Tibial artery (tissue), 4 donors: Measurements from ENCODE around the gene VAV3.

Experiments used
- DNase-seq, 2 donors: peaks; one replicate each; pipeline ENCODE4 v3.0.0-alpha.2; 2019
- H3K27ac ChIP-seq, 2 donors: fragments of 200-600 bp; sonication (generic) in 1 of 2; 1 replicate in 1 of 2; 2 replicates in 1 of 2; pipeline ENCODE4 v1.5.1; 2018 to 2019; ENCODE audit warnings: mild to moderate bottlenecking in 1 of 2
- H3K27me3 ChIP-seq, 2 donors: fragments of 200-600 bp; sonication (generic) in 1 of 2; one replicate each; pipeline versions ENCODE4 v1.5.1 to v1.6.0; 2016 to 2019
- H3K36me3 ChIP-seq, 3 donors: fragments of 200-600 bp; sonication (generic) in 2 of 3; one replicate each; pipeline ENCODE4 v1.5.1; 2016 to 2019; ENCODE audit warnings: mild to moderate bottlenecking in 2 of 3
- H3K4me1 ChIP-seq, 4 donors: fragments of 200-600 bp; sonication (generic) in 2 of 4; 1 replicate in 3 of 4; 2 replicates in 1 of 4; pipeline ENCODE4 v1.5.1; 2016 to 2019
- H3K4me3 ChIP-seq, 2 donors: fragments of 200-600 bp; sonication (generic) in 1 of 2; 1 replicate in 1 of 2; 2 replicates in 1 of 2; pipeline ENCODE4 v1.5.1; 2018 to 2019; ENCODE audit warnings: mild to moderate bottlenecking in 2 of 2
- H3K9me3 ChIP-seq, 3 donors: fragments of 200-600 bp; sonication (generic) in 1 of 3; one replicate each; pipeline ENCODE4 v1.5.1; 2016 to 2019
- intact Hi-C: fragments of 100-400 bp; cut with DNase I; formaldehyde crosslinking; loops from one replicate; pipeline ENCODE4 v1.15.0; 2023; ENCODE audit warnings: low total_unique reads
- TF ChIP-seq, protein P1 (sequence below), 2 experiments: fragments of 200-600 bp in 1 of 2; fragments of 450-650 bp in 1 of 2; IDR thresholded peaks; one replicate each; pipeline ENCODE4 v1.5.1; 2017 to 2019; ENCODE audit warnings: antibody characterized with exemption in 2 of 2, mild to moderate bottlenecking in 1 of 2, moderate library complexity in 1 of 2

The VAV3 gene

DNA sequence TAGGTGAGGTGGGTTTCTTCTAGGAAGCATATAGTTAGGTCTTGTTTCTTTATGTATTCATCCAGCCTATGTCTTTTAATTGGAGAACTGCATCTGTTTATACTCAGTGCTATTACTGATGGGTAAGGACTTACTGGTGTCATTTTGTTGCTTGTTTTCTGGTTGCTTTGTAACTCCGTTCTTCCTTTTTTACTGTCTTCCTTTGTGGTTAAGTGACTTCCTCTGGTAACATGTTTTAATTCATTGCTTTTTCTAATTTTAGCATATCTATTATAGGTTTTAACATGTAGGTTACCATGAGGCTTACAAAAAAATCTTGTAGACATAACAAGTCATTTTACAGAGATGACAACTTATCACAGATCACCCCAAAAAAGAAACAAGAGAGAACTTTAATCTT, 160.8 kb downstream of the VAV3 start:
- TF ChIP-seq, protein P1, sequence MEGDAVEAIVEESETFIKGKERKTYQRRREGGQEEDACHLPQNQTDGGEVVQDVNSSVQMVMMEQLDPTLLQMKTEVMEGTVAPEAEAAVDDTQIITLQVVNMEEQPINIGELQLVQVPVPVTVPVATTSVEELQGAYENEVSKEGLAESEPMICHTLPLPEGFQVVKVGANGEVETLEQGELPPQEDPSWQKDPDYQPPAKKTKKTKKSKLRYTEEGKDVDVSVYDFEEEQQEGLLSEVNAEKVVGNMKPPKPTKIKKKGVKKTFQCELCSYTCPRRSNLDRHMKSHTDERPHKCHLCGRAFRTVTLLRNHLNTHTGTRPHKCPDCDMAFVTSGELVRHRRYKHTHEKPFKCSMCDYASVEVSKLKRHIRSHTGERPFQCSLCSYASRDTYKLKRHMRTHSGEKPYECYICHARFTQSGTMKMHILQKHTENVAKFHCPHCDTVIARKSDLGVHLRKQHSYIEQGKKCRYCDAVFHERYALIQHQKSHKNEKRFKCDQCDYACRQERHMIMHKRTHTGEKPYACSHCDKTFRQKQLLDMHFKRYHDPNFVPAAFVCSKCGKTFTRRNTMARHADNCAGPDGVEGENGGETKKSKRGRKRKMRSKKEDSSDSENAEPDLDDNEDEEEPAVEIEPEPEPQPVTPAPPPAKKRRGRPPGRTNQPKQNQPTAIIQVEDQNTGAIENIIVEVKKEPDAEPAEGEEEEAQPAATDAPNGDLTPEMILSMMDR (IDR thresholded peaks at IDR 0.05), result no peak
- Histone ChIP-seq H3K9me3 (no peaks in the 10 kb centered on the region), H3K27me3 (no peaks in the 10 kb centered on the region), H3K4me1 (no peaks in the 10 kb centered on the region), H3K4me3 (no peak overlapping the region), H3K27ac (no peak overlapping the region), H3K36me3 (no peaks in the 10 kb centered on the region)
- intact Hi-C loops, result no loop called here
- no peak for DNase-seq

DNA sequence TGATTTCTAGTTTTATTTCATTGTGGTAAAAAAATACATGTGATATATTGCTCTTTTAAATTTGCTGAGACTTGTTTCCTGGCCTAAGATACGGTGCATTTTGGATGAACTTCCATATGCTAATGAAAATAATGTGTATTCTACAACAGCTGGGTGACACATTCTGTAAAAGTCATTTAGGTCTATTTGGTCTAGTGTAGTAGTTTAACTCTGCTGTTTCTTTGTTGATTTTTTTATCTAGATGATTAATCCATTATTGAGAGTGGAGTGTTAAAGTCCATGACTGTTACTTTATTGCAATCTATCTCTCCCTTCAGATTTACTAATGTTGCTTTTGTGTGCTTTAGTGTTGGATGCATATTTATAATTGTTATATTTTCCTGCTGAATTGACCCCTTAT, 161.4 kb downstream of the VAV3 start:
- intact Hi-C loops, result no loop called here
- H3K9me3 ChIP-seq, result no peaks in the 10 kb centered on the region
- DNase-seq, result no peak
- H3K4me1 ChIP-seq, result no peaks in the 10 kb centered on the region
- no peaks in the 10 kb centered on the region for H3K36me3 ChIP-seq
- no peak overlapping the region for H3K27ac ChIP-seq
- TF ChIP-seq, protein P1 (IDR thresholded peaks at IDR 0.05), result no peak
- H3K27me3 ChIP-seq, result no peaks in the 10 kb centered on the region
- H3K4me3 ChIP-seq, result no peak overlapping the region

DNA sequence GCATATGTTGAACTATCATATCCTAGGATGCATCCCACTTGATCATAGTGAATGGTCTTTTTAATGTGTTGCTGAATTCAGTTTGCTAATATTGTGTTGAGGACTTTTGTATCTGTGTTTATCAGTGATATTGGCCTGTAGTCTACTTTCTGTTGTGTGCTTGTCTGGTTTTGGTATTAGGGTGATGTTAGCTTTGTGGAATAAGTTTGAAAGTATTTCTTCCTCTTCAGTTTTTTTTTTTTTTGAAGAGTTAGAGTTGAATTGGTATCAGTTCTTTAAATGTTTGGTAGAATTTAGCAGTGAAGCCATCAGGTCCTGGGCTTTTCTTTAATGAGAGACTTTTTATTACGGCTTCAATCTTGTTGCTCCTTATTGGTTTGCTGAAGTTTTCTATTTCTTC, 162.3 kb downstream of the VAV3 start:
- no peaks in the 10 kb centered on the region for H3K4me1 ChIP-seq
- no peaks in the 10 kb centered on the region for H3K9me3 ChIP-seq
- no peaks in the 10 kb centered on the region for H3K27me3 ChIP-seq
- TF ChIP-seq, protein P1 (IDR thresholded peaks at IDR 0.05), result no peak
- intact Hi-C loops, result no loop called here
- H3K36me3 ChIP-seq, result no peaks in the 10 kb centered on the region
- no peak overlapping the region for H3K4me3 ChIP-seq
- no peak overlapping the region for H3K27ac ChIP-seq
- DNase-seq, result no peak

DNA sequence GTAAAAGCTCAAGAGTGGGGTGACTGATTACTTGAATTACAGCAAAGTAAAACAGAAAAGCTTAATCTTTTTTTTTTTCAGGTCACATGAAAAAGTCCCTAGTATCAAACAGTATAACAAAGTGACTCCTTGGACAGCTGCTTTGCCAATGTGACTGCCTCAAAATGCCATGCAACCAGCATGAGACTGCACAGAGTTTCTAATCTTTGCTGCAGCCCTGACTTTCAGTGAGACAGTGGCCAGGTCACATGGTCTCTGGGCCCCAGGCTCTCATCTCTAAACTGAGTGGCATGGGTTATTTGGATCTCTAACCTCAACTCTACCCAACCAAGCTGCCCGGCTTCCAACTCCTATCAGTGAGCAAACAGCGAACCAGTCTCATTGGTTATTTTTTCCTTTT, 169.0 kb downstream of the VAV3 start:
- H3K4me1 ChIP-seq, result no peaks in the 10 kb centered on the region
- DNase-seq, result no peak
- H3K27ac ChIP-seq, result no peak overlapping the region
- TF ChIP-seq, protein P1 (IDR thresholded peaks at IDR 0.05), result no peak
- no peak overlapping the region for H3K4me3 ChIP-seq
- H3K36me3 ChIP-seq, result no peaks in the 10 kb centered on the region
- H3K27me3 ChIP-seq, result no peaks in the 10 kb centered on the region
- H3K9me3 ChIP-seq, result no peaks in the 10 kb centered on the region
- intact Hi-C loops, result no loop called here

DNA sequence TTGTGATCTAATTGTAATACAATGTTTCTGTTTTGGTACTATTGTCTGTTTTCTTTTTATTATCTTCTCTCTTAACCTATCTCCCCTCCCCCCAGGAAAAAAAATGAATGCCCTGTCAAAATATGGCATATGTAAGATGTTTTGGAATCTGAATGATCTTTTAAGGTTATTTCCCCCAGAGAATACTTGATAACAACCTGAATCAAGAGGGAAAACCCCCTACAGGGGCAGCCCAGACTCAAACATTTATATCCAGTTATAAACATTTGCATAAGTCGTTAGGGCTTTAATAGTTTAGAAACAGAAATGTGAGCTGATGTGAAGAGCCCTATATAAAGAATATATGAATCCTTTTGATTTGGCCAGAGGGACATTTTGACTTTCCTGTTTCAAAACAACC, 169.5 kb downstream of the VAV3 start:
- Histone ChIP-seq H3K9me3 (no peaks in the 10 kb centered on the region), H3K27ac (no peak overlapping the region), H3K4me3 (no peak overlapping the region), H3K27me3 (no peaks in the 10 kb centered on the region), H3K36me3 (no peaks in the 10 kb centered on the region), H3K4me1 (no peaks in the 10 kb centered on the region)
- intact Hi-C loops, result no loop called here
- DNase-seq, result no peak
- TF ChIP-seq, protein P1 (IDR thresholded peaks at IDR 0.05), result no peak

DNA sequence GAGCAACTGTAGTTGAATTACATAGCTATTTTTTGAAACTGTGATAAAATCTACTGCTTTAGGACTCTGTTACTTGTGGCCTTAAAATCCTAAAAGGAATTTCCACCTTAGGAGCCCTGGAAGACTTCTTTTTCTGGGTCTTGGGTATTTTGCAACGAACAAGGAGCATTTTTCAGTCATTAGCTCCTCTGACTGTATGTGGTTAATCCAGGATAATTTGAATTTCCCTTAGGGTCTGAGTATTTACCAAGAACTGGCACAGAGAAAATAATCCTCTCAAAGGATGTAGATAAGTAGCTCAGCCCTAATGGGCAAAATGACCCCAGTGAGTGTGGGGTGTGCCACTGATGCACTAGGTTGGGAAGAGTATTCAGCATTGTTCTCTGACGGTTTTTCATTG, 170.4 kb downstream of the VAV3 start:
- Histone ChIP-seq H3K4me3 (no peak overlapping the region), H3K4me1 (no peaks in the 10 kb centered on the region), H3K36me3 (no peaks in the 10 kb centered on the region), H3K9me3 (no peaks in the 10 kb centered on the region), H3K27me3 (no peaks in the 10 kb centered on the region), H3K27ac (no peak overlapping the region)
- TF ChIP-seq, protein P1 (IDR thresholded peaks at IDR 0.05), result no peak
- intact Hi-C loops, result no loop called here
- DNase-seq, result no peak
